ENCODE results near the gene RBCK1.
"Not testable (repeated sequence)": the region's sequence is repeated elsewhere in the genome, so short reads cannot be mapped to it uniquely, and the experiment has no call there.

GRCh38 chr20:393296-393695 is 14.8 kb upstream of the RBCK1 start:
- TF ChIP-seq CTCF (conservative IDR thresholded peaks at IDR 0.05); ZFX (IDR thresholded peaks at IDR 0.05): not testable (repeated sequence)
